Left ventricle myocardium inferior (tissue), 1 donor: ENCODE measurements around the gene MAPK6. TPM values are rescaled to one million over a fixed set of nuclear protein-coding genes. Genes with fewer than 3 reads are reported as not detected.

Experiments
- DNase-seq: peaks from one replicate; pipeline ENCODE4 v3.0.0-alpha.2; 2020
- H3K27ac ChIP-seq: fragments of 200-600 bp; replicated peaks from 2 replicates; pipeline ENCODE4 v1.8.0; 2021
- H3K27me3 ChIP-seq: fragments of 200-600 bp; 2 replicates; pipeline ENCODE4 v1.8.0; 2021; ENCODE audit warnings: low read depth
- H3K36me3 ChIP-seq: fragments of 200-600 bp; 2 replicates; pipeline ENCODE4 v1.8.0; 2021
- H3K4me1 ChIP-seq: fragments of 200-600 bp; 2 replicates; pipeline ENCODE4 v1.8.0; 2021
- H3K4me3 ChIP-seq: fragments of 200-600 bp; 2 replicates; pipeline ENCODE4 v1.8.0; 2021; ENCODE audit warnings: mild to moderate bottlenecking, moderate library complexity
- H3K9me3 ChIP-seq: fragments of 200-600 bp; replicated peaks from 2 replicates; pipeline ENCODE4 v1.8.0; 2021
- intact Hi-C: fragments of 100-400 bp; cut with micrococcal nuclease; formaldehyde crosslinking; loops from one replicate; pipeline ENCODE4 v1.11.0; 2022
- total RNA-seq: library from RNA; stranded (reverse); fragmentation: NEBNext Ultra II Directional; extraction: Animal tissue kit (Norgen Biotek cat#: 25700); gene quantifications from one replicate; pipeline ENCODE4 v1.2.1, GENCODE V29; 2021
- TF ChIP-seq, protein P1 (sequence below): fragments of 200-600 bp; IDR thresholded peaks from 2 replicates; pipeline ENCODE4 v1.8.0; 2021; ENCODE audit warnings: antibody characterized with exemption, mild to moderate bottlenecking, borderline replicate concordance
- donor health status: DM: no; HTN: yes; CAD: no; lungs with severe emphysema.

The MAPK6 gene
- total RNA-seq, 1 donor from 2014 or later: 19.2 TPM

GRCh38 chr15:52012210-52012609, 6.8 kb upstream of the MAPK6 start:
- Histone ChIP-seq H3K9me3 (no peaks in the 10 kb centered on the region), H3K27me3 (no peaks in the 10 kb centered on the region), H3K4me1 (peaks cover 53% of the 10 kb centered on the region), H3K4me3 (no peak overlapping the region), H3K36me3 (no peaks in the 10 kb centered on the region), H3K27ac (peak overlapping the region; percentile 61)
- TF ChIP-seq, protein P1, sequence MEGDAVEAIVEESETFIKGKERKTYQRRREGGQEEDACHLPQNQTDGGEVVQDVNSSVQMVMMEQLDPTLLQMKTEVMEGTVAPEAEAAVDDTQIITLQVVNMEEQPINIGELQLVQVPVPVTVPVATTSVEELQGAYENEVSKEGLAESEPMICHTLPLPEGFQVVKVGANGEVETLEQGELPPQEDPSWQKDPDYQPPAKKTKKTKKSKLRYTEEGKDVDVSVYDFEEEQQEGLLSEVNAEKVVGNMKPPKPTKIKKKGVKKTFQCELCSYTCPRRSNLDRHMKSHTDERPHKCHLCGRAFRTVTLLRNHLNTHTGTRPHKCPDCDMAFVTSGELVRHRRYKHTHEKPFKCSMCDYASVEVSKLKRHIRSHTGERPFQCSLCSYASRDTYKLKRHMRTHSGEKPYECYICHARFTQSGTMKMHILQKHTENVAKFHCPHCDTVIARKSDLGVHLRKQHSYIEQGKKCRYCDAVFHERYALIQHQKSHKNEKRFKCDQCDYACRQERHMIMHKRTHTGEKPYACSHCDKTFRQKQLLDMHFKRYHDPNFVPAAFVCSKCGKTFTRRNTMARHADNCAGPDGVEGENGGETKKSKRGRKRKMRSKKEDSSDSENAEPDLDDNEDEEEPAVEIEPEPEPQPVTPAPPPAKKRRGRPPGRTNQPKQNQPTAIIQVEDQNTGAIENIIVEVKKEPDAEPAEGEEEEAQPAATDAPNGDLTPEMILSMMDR: no peak
- no peak for DNase-seq
- intact Hi-C loops: no loop called here

- TF ChIP-seq, protein P1: no peak
- Histone ChIP-seq H3K4me3 (no peak overlapping the region), H3K27me3 (no peaks in the 10 kb centered on the region), H3K9me3 (no peaks in the 10 kb centered on the region), H3K36me3 (no peaks in the 10 kb centered on the region), H3K4me1 (peaks cover 42% of the 10 kb centered on the region), H3K27ac (peak overlapping the region; percentile 45)
- intact Hi-C loops: no loop called here
- no peak for DNase-seq
Observed at GRCh38 chr15:52013151-52013791, 5.7 kb upstream of the MAPK6 start.

DNA sequence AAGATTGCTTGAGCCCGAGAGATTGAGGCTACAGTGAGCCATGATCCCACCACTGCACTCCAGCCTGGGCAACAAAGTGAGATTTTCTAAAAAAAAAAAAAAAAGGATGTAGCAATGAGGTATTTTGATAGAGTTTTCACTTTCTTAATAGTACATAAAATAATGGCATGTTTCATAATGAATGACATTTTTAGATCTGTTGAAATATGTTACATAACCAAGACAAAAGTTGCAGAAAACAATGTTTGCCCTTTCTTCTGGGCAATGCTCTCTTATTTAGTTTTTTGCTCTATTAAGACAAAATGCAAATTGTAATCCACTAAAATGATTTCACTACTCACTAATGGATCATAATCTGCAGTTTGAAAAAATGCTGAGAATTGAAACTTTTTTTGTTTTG, 4.4 kb upstream of the MAPK6 start:
- intact Hi-C loops: no loop called here
- no peak for DNase-seq
- Histone ChIP-seq H3K4me1 (peaks cover 43% of the 10 kb centered on the region), H3K27me3 (no peaks in the 10 kb centered on the region), H3K36me3 (no peaks in the 10 kb centered on the region), H3K9me3 (no peaks in the 10 kb centered on the region), H3K27ac (peak overlapping the region; percentile 45), H3K4me3 (no peak overlapping the region)
- TF ChIP-seq, protein P1: no peak

DNA sequence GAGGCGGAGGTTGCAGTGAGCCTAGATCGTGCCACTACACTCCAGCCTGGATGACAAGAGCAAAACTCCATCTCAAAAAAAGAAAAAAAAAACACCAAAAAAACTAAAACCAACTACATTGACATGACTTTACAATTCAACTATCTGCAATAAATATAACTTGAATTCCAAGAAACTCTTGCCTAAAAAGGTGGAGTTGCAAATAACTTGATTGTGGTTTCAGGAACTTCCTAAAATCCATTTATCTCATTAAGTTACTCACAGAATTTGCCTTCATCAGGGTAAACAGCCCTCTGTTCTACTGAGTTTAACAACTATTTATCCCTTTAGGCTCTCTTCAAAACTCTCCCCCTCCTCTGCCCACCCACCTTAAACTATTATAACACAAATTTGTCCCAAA, 2.7 kb upstream of the MAPK6 start:
- H3K4me1 ChIP-seq: peaks cover 54% of the 10 kb centered on the region

GRCh38 chr15:52018244-52018643, 775 bp upstream of the MAPK6 start:
- Histone ChIP-seq H3K27me3 (no peaks in the 10 kb centered on the region), H3K4me1 (peaks cover 54% of the 10 kb centered on the region), H3K9me3 (no peaks in the 10 kb centered on the region), H3K4me3 (peak overlapping the region; percentile 75), H3K27ac (peak overlapping the region; percentile 95), H3K36me3 (no peaks in the 10 kb centered on the region)
- no peak for DNase-seq
- TF ChIP-seq, protein P1: no peak
- intact Hi-C loops: no loop called here

More for the DNA sequence above, 2.7 kb upstream of the MAPK6 start:
- Histone ChIP-seq H3K9me3 (no peaks in the 10 kb centered on the region), H3K27ac (no peak overlapping the region), H3K27me3 (no peaks in the 10 kb centered on the region), H3K36me3 (no peaks in the 10 kb centered on the region), H3K4me3 (no peak overlapping the region)
- intact Hi-C loops: no loop called here
- TF ChIP-seq, protein P1: no peak
- DNase-seq: no peak
